IPS-15b (cell line): ENCODE measurements around the gene LEPROT.

Experiments used
- H3K27me3 ChIP-seq: one replicate; pipeline ENCODE4 v1.6.1; 2013; ENCODE audit warnings: low read length; ENCODE audit not compliant: control insufficient read depth, insufficient read depth
- H3K36me3 ChIP-seq: one replicate; pipeline ENCODE4 v1.6.1; 2013; ENCODE audit warnings: low read length; ENCODE audit not compliant: control insufficient read depth, insufficient read depth
- H3K4me1 ChIP-seq: one replicate; pipeline ENCODE4 v1.6.1; 2013; ENCODE audit warnings: mild to moderate bottlenecking, low read length; ENCODE audit not compliant: control insufficient read depth, insufficient read depth
- H3K4me3 ChIP-seq: one replicate; pipeline ENCODE4 v1.5.1; 2013; ENCODE audit warnings: low read depth, low read length
- H3K9ac ChIP-seq: one replicate; pipeline ENCODE4 v1.6.1; 2013; ENCODE audit warnings: low read depth, mild to moderate bottlenecking, low read length
- H3K9me3 ChIP-seq: one replicate; pipeline ENCODE4 v1.6.1; 2013; ENCODE audit warnings: mild to moderate bottlenecking, low read length; ENCODE audit not compliant: control insufficient read depth, insufficient read depth

Gene LEPROT

GRCh38 chr1:65429806-65430205, 9.3 kb downstream of the LEPROT start:
- Histone ChIP-seq H3K4me1 (peaks cover 28% of the 10 kb centered on the region), H3K9me3 (no peaks in the 10 kb centered on the region), H3K36me3 (no peaks in the 10 kb centered on the region), H3K9ac (no peak overlapping the region), H3K27me3 (no peaks in the 10 kb centered on the region), H3K4me3 (no peak overlapping the region)

GRCh38 chr1:65431111-65431705, 10.7 kb downstream of the LEPROT start:
- Histone ChIP-seq H3K36me3 (no peaks in the 10 kb centered on the region), H3K9ac (no peak overlapping the region), H3K9me3 (no peaks in the 10 kb centered on the region), H3K4me1 (peaks cover 18% of the 10 kb centered on the region), H3K4me3 (no peak overlapping the region), H3K27me3 (no peaks in the 10 kb centered on the region)

GRCh38 chr1:65432918-65433317, 12.4 kb downstream of the LEPROT start:
- H3K36me3 ChIP-seq = no peaks in the 10 kb centered on the region

GRCh38 chr1:65434255-65434654, 13.8 kb downstream of the LEPROT start:
- H3K9ac ChIP-seq = no peak overlapping the region
- H3K4me3 ChIP-seq = no peak overlapping the region
- no peaks in the 10 kb centered on the region for H3K36me3 ChIP-seq
- H3K27me3 ChIP-seq = no peaks in the 10 kb centered on the region
- no peaks in the 10 kb centered on the region for H3K9me3 ChIP-seq
- peaks cover 15% of the 10 kb centered on the region for H3K4me1 ChIP-seq

More at GRCh38 chr1:65432918-65433317, 12.4 kb downstream of the LEPROT start:
- Histone ChIP-seq H3K9me3 (no peaks in the 10 kb centered on the region), H3K9ac (no peak overlapping the region), H3K4me3 (no peak overlapping the region), H3K4me1 (peaks cover 15% of the 10 kb centered on the region), H3K27me3 (no peaks in the 10 kb centered on the region)

- no peaks in the 10 kb centered on the region for H3K9me3 ChIP-seq
- no peak overlapping the region for H3K4me3 ChIP-seq
- no peaks in the 10 kb centered on the region for H3K27me3 ChIP-seq
- H3K4me1 ChIP-seq = peaks cover 15% of the 10 kb centered on the region
- no peak overlapping the region for H3K9ac ChIP-seq
- H3K36me3 ChIP-seq = no peaks in the 10 kb centered on the region
These were observed 14.3 kb downstream of the LEPROT start for GRCh38 chr1:65434760-65435159.

GRCh38 chr1:65435987-65436386, 15.5 kb downstream of the LEPROT start:
- Histone ChIP-seq H3K36me3 (no peaks in the 10 kb centered on the region), H3K9me3 (no peaks in the 10 kb centered on the region), H3K4me1 (peaks cover 15% of the 10 kb centered on the region), H3K4me3 (no peak overlapping the region), H3K9ac (no peak overlapping the region), H3K27me3 (no peaks in the 10 kb centered on the region)

- Histone ChIP-seq H3K4me3 (no peak overlapping the region), H3K27me3 (no peaks in the 10 kb centered on the region), H3K9me3 (no peaks in the 10 kb centered on the region)
These were observed 17.1 kb downstream of the LEPROT start for GRCh38 chr1:65437616-65438015.

GRCh38 chr1:65440322-65440900, 19.9 kb downstream of the LEPROT start:
- H3K36me3 ChIP-seq = no peaks in the 10 kb centered on the region
- no peaks in the 10 kb centered on the region for H3K27me3 ChIP-seq
- no peaks in the 10 kb centered on the region for H3K9me3 ChIP-seq
- H3K4me1 ChIP-seq = peaks cover 8% of the 10 kb centered on the region
- no peak overlapping the region for H3K4me3 ChIP-seq
- no peak overlapping the region for H3K9ac ChIP-seq

More at GRCh38 chr1:65437616-65438015, 17.1 kb downstream of the LEPROT start:
- no peak overlapping the region for H3K9ac ChIP-seq
- no peaks in the 10 kb centered on the region for H3K36me3 ChIP-seq
- peaks cover 4% of the 10 kb centered on the region for H3K4me1 ChIP-seq

GRCh38 chr1:65440915-65441314, 20.4 kb downstream of the LEPROT start:
- Histone ChIP-seq H3K36me3 (no peaks in the 10 kb centered on the region), H3K9me3 (no peaks in the 10 kb centered on the region), H3K9ac (no peak overlapping the region), H3K4me1 (peaks cover 9% of the 10 kb centered on the region), H3K4me3 (no peak overlapping the region), H3K27me3 (no peaks in the 10 kb centered on the region)

GRCh38 chr1:65441464-65441863, 21.0 kb downstream of the LEPROT start:
- Histone ChIP-seq H3K9me3 (no peaks in the 10 kb centered on the region), H3K36me3 (no peaks in the 10 kb centered on the region), H3K4me3 (no peak overlapping the region), H3K4me1 (peaks cover 9% of the 10 kb centered on the region), H3K9ac (no peak overlapping the region), H3K27me3 (no peaks in the 10 kb centered on the region)

GRCh38 chr1:65442442-65442841, 22.0 kb downstream of the LEPROT start:
- no peaks in the 10 kb centered on the region for H3K27me3 ChIP-seq
- H3K9ac ChIP-seq = no peak overlapping the region
- no peaks in the 10 kb centered on the region for H3K36me3 ChIP-seq

GRCh38 chr1:65443647-65444046, 23.2 kb downstream of the LEPROT start:
- Histone ChIP-seq H3K36me3 (no peaks in the 10 kb centered on the region), H3K27me3 (no peaks in the 10 kb centered on the region), H3K9ac (no peak overlapping the region), H3K9me3 (no peaks in the 10 kb centered on the region), H3K4me3 (no peak overlapping the region), H3K4me1 (peaks cover 9% of the 10 kb centered on the region)

More at GRCh38 chr1:65442442-65442841, 22.0 kb downstream of the LEPROT start:
- Histone ChIP-seq H3K4me3 (no peak overlapping the region), H3K4me1 (peaks cover 9% of the 10 kb centered on the region), H3K9me3 (no peaks in the 10 kb centered on the region)
